Stomach (tissue), 9 donors: ENCODE measurements around the gene RPL41. TPM values are rescaled to one million over a fixed set of nuclear protein-coding genes. Genes with fewer than 3 reads are reported as not detected.
"Not testable (repeated sequence)": the region's sequence is repeated elsewhere in the genome, so short reads cannot be mapped to it uniquely, and the experiment has no call there.

Experiments
- DNase-seq, 2 donors: peaks; one replicate each; pipeline versions ENCODE4 v3.0.0 to v3.0.0-alpha.2; 2013 to 2019
- H3K27ac ChIP-seq, 5 donors: fragments of 200-600 bp in 4 of 5; sonication (generic) in 4 of 5; one replicate each; pipeline ENCODE4 v1.5.1; 2013 to 2019; ENCODE audit warnings: mild to moderate bottlenecking in 1 of 5, moderate library complexity in 1 of 5
- H3K27me3 ChIP-seq, 3 donors: fragments of 200-600 bp; sonication (generic); one replicate each; pipeline ENCODE4 v1.5.1; 2017 to 2019; ENCODE audit warnings: mixed run types in 1 of 3
- H3K36me3 ChIP-seq, 4 donors: fragments of 200-600 bp; sonication (generic); 1 replicate in 3 of 4; 2 replicates in 1 of 4; pipeline ENCODE4 v1.5.1; 2016 to 2019
- H3K4me1 ChIP-seq, 4 donors: fragments of 200-600 bp; sonication (generic); one replicate each; pipeline ENCODE4 v1.5.1; 2016 to 2019
- H3K4me3 ChIP-seq, 4 donors: fragments of 200-600 bp; sonication (generic) in 3 of 4; one replicate each; pipeline ENCODE4 v1.5.1; 2016 to 2019; ENCODE audit warnings: mild to moderate bottlenecking in 1 of 4
- H3K9me3 ChIP-seq, 4 donors: fragments of 200-600 bp; sonication (generic); one replicate each; pipeline ENCODE4 v1.5.1; 2016 to 2019
- EP300 ChIP-seq: sonication (generic); formaldehyde crosslinking; IDR thresholded peaks from one replicate; pipeline ENCODE4 v1.6.1; 2017; ENCODE audit warnings: antibody characterized with exemption
- POLR2A ChIP-seq, 4 donors: fragments of 450-650 bp; IDR thresholded peaks; one replicate each; pipeline ENCODE4 v1.6.1; 2016; ENCODE audit warnings: antibody characterized with exemption in 4 of 4, control low read depth in 2 of 4, mild to moderate bottlenecking in 1 of 4, moderate library complexity in 1 of 4
- POLR2AphosphoS5 ChIP-seq, 3 donors: sonication (generic); formaldehyde crosslinking; IDR thresholded peaks; one replicate each; pipeline ENCODE4 v1.6.1; 2016; ENCODE audit warnings: antibody characterized with exemption in 3 of 3
- WGBS, 5 donors: extraction: QIAGEN DNeasy Blood & Tissue Kit in 3 of 5; methylation state at CpG; one replicate each; pipeline versions ENCODE4 v1.1.5 to v1.1.7; 2013 to 2018; 5-methylcytosine and 5-hydroxymethylcytosine counted together
- intact Hi-C: fragments of 100-400 bp; cut with DNase I; formaldehyde crosslinking; loops from one replicate; pipeline ENCODE4 v1.15.1; 2023; ENCODE audit warnings: low total_unique reads
- polyA plus RNA-seq, 3 donors: library from polyadenylated mRNA; stranded (reverse); fragments of 200-250 nt; gene quantifications; one replicate each; pipeline ENCODE4 v1.2.3, GENCODE V29; 2013
- total RNA-seq, 5 donors: library from RNA; depleted of rRNA; stranded (reverse); fragments of >200 nt; gene quantifications; one replicate each; pipeline versions ENCODE4 v1.1.0 to v1.2.3, GENCODE V29; 2014 to 2016
- TF ChIP-seq, protein P1 (sequence below), 7 experiments: fragments of 450-650 bp in 4 of 7; fragments of 200-600 bp in 3 of 7; sonication (generic) in 3 of 7; IDR thresholded peaks; one replicate each; pipeline ENCODE4 v1.5.1; 2016 to 2019; ENCODE audit warnings: antibody characterized with exemption in 7 of 7, control low read depth in 2 of 7, mild to moderate bottlenecking in 1 of 7
- donor health status: healthy with polysubstance abuse.
- donor health status: Bipolar disorder and iron deficiency.
- donor health status: healthy.

The RPL41 gene
- total and polyA plus RNA-seq, 8 donors, result 1,483 to 8,449 (median 3,157) TPM

DNA sequence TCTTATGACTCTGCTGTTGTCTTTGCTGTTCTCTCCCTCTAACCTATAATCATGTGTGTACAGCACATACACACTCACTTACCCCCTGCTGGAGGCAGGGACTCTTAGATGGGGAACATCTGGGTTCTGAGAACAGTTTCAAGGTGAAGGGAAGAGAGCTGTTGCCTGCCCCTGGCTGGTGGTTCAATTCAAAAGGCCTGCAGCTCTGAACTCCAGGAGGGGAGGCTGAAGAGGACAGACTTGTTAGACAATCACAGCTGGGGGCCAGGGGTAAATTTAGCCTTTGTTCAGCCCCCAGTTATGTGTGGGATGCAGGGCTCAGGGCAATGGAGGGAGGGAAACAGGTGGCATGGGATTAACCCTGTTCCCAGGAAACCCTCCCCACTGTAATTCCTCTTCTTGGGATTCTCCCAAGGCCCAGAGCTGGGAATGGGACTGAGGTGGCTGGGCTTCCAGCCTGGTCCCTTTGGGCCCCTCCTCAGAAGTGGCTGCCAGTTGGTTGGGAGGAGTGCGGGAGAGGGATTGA lies 37.9 kb downstream of the RPL41 start:
- TF ChIP-seq POLR2AphosphoS5 (IDR thresholded peaks at IDR 0.05) (no peak), POLR2A (IDR thresholded peaks at IDR 0.05) (no peak), EP300 (no peak)
- TF ChIP-seq, protein P1, sequence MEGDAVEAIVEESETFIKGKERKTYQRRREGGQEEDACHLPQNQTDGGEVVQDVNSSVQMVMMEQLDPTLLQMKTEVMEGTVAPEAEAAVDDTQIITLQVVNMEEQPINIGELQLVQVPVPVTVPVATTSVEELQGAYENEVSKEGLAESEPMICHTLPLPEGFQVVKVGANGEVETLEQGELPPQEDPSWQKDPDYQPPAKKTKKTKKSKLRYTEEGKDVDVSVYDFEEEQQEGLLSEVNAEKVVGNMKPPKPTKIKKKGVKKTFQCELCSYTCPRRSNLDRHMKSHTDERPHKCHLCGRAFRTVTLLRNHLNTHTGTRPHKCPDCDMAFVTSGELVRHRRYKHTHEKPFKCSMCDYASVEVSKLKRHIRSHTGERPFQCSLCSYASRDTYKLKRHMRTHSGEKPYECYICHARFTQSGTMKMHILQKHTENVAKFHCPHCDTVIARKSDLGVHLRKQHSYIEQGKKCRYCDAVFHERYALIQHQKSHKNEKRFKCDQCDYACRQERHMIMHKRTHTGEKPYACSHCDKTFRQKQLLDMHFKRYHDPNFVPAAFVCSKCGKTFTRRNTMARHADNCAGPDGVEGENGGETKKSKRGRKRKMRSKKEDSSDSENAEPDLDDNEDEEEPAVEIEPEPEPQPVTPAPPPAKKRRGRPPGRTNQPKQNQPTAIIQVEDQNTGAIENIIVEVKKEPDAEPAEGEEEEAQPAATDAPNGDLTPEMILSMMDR (IDR thresholded peaks at IDR 0.05), result no peak
- Histone ChIP-seq H3K9me3 (no peaks in the 10 kb centered on the region), H3K4me3 (no peak overlapping the region), H3K27me3 (no peaks in the 10 kb centered on the region), H3K36me3 (peaks cover 0 to 1% (median 0%) of the 10 kb centered on the region in 4 donors), H3K4me1 (peaks cover 15 to 44% (median 39%) of the 10 kb centered on the region in 4 donors), H3K27ac (no peak overlapping the region)
- no peak for DNase-seq
- WGBS, 5 donors, result 93 to 100% (median 100%) methylated on average over 1 of the region's 1 CpG
- intact Hi-C loops, result no loop called here

DNA sequence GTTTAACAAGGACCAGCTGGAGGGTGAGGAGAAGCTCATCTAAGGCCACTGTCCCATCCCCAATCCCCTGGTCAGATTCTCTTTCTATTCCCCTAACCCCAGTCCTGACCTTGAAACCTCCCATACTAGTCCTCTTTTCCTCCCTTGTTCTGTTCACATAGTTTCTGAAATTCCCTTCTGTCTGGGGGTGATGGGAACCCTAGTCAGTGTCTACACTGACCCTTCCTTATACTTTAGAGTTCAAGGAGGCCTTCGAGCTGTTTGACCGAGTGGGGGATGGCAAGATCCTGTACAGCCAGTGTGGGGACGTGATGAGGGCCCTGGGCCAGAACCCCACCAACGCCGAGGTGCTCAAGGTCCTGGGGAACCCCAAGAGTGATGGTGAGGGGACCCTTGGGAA lies 38.4 kb downstream of the RPL41 start:
- Histone ChIP-seq H3K36me3 (peaks cover 4 to 6% (median 4%) of the 10 kb centered on the region in 4 donors), H3K27me3 (no peaks in the 10 kb centered on the region), H3K9me3 (no peaks in the 10 kb centered on the region), H3K4me3 (no peak overlapping the region), H3K4me1 (peaks cover 19 to 49% (median 44%) of the 10 kb centered on the region in 4 donors), H3K27ac (no peak overlapping the region)
- DNase-seq, result no peak
- intact Hi-C loops, result no loop called here
- 88 to 95% (median 92%) methylated on average over 5 of the region's 5 CpGs for WGBS, 5 donors
- no peak for TF ChIP-seq POLR2AphosphoS5 (IDR thresholded peaks at IDR 0.05)
- no peak for TF ChIP-seq EP300
- TF ChIP-seq, protein P1 (IDR thresholded peaks at IDR 0.05), result no peak
- TF ChIP-seq POLR2A (IDR thresholded peaks at IDR 0.05), result no peak

DNA sequence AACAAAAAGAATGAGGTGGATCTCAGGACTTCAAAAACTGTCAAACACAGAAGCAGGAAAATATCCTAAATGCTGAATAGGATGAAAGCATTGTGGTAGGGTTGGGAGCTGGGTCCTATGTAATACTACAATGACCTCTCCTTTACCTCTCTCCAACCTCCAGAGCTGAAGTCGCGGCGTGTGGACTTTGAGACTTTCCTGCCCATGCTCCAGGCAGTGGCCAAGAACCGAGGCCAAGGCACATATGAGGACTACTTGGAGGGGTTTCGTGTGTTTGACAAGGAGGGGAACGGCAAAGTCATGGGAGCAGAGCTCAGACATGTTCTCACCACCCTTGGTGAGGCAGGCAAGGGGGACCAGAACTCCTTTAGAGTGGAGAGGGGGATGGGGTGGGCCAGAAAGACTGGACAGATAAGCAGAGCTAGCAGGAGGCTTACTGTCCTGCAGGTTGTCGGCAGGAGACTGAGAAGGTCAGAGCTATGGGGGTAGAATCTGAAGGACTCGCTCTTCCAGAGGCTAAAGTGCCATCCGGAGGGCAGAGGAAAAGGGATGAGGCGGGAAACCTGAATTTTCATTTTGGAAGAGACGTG lies 38.9 kb downstream of the RPL41 start:
- 60 to 82% (median 67%) methylated on average over 11 of the region's 11 CpGs for WGBS, 5 donors
- Histone ChIP-seq H3K36me3 (peaks cover 9 to 11% (median 10%) of the 10 kb centered on the region in 4 donors), H3K9me3 (no peaks in the 10 kb centered on the region), H3K4me3 (no peak overlapping the region), H3K27me3 (no peaks in the 10 kb centered on the region), H3K4me1 (peaks cover 24 to 52% (median 50%) of the 10 kb centered on the region in 4 donors), H3K27ac (no peak overlapping the region)
- DNase-seq, result peak in 1 of 2 donors; percentile 26
- intact Hi-C loops, result no loop called here
- no peak for TF ChIP-seq POLR2AphosphoS5 (IDR thresholded peaks at IDR 0.05)

DNA sequence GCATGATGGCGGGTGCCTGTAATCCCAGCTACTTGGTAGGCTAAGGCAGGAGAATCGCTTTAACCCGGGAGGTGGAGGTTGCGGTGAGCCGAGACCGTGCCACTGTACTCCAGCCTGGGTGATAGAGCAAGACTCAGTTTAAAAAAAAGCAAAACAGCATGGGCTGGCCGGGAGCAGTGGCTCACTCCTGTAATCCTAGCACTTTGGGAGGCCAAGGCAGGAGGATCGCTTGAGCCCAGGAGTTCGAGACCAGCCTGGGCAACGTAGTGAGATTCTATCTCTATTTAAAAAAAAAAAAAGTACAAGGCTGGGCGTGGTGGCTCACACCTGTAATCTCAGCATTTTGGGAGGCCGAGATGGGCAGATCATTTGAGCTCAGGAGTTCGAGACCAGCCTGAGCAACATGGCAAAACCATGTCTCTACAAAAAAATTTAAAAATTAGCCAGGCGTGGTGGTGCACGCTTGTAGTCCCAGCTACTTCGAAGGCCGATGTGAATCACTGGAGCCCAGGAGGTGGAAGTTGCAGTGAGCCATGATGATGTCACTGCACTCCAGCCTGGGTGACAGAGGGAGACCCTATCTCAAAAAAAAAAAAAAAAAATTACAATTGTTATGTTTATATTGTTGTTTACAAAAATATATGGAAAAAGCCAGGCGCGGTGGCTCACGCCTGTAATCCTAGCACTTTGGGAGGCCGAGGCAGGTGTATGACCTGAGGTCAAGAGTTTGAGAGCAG lies 40.2 kb downstream of the RPL41 start:
- H3K4me3 ChIP-seq, result peak overlapping the region; percentile 71 to 85 (median 74)
- H3K27me3 ChIP-seq, DNase-seq, H3K9me3 ChIP-seq, intact Hi-C loops: not testable (repeated sequence)
- peaks cover 29 to 58% (median 55%) of the 10 kb centered on the region in 4 donors for H3K4me1 ChIP-seq
- peak overlapping the region; percentile 95 to 99 (median 97) for H3K27ac ChIP-seq
- peaks cover 22 to 24% (median 22%) of the 10 kb centered on the region in 4 donors for H3K36me3 ChIP-seq
- 85 to 89% (median 88%) methylated on average over 21 of the region's 21 CpGs for WGBS, 5 donors

DNA sequence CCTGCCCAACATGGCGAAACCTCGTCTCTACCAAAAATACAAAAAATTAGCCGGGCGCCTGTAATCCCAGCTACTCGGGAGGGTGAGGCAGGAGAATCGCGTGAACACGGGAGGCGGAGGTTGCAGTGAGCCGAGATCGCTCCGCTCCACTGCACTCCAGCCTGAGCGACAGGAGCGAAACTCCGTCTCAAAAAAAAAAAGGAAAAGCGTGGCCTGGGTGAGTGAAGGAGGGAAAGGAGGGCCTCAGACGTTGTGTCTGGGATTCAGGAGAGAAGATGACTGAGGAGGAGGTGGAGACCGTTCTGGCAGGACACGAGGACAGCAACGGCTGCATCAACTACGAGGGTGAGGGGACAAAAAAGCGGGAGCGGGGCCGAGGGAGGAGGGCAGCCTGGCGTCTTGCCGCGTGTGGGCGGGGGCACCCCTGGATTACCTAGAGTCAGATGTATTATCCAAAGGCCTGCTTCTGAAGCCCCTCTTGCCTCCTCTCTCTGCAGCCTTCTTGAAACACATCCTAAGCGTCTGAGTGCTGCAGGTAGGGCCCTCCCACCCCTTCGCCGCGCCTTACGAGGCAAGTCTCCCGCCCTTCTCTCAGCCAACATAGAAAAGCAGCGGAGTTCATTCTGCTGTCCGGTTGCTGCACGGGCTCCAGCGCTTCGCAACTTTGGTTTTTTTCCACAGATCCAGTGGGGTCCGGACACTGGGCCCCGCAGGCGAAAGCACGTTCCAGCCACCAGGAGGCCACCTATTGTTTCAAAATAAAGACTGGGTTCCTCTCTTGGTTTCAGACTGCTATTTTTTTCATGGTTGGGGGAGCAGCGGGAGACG lies 41.0 kb downstream of the RPL41 start:
- Histone ChIP-seq H3K27ac (peak overlapping the region; percentile 95 to 99 (median 97)), H3K36me3 (peaks cover 30 to 32% (median 30%) of the 10 kb centered on the region in 4 donors), H3K4me1 (peaks cover 35 to 62% (median 58%) of the 10 kb centered on the region in 4 donors), H3K27me3 (no peaks in the 10 kb centered on the region), H3K9me3 (no peaks in the 10 kb centered on the region), H3K4me3 (peak overlapping the region; percentile 71 to 85 (median 74))
- TF ChIP-seq, protein P1 (IDR thresholded peaks at IDR 0.05), result peak in 5 of 7 experiments; percentile 57 to 77 (median 71)
- TF ChIP-seq POLR2A (IDR thresholded peaks at IDR 0.05) (no peak), POLR2AphosphoS5 (IDR thresholded peaks at IDR 0.05) (peak in 2 of 3 donors; percentile 41 to 49), EP300 (no peak)
- 2 to 4% (median 3%) methylated on average over 45 of the region's 45 CpGs for WGBS, 5 donors
- intact Hi-C loops, result no loop called here
- peak; percentile 73 to 93 for DNase-seq
